ENCODE measurements around the gene SLC25A12.
A peak's percentile ranks its signal among the peaks of the same experiment; 100 is the strongest.

SLC25A12 gene, protein sequence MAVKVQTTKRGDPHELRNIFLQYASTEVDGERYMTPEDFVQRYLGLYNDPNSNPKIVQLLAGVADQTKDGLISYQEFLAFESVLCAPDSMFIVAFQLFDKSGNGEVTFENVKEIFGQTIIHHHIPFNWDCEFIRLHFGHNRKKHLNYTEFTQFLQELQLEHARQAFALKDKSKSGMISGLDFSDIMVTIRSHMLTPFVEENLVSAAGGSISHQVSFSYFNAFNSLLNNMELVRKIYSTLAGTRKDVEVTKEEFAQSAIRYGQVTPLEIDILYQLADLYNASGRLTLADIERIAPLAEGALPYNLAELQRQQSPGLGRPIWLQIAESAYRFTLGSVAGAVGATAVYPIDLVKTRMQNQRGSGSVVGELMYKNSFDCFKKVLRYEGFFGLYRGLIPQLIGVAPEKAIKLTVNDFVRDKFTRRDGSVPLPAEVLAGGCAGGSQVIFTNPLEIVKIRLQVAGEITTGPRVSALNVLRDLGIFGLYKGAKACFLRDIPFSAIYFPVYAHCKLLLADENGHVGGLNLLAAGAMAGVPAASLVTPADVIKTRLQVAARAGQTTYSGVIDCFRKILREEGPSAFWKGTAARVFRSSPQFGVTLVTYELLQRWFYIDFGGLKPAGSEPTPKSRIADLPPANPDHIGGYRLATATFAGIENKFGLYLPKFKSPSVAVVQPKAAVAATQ
- 17.5 to 23.7 (median 19.9) reads per million in 3 donors for total RNA-seq

DNA sequence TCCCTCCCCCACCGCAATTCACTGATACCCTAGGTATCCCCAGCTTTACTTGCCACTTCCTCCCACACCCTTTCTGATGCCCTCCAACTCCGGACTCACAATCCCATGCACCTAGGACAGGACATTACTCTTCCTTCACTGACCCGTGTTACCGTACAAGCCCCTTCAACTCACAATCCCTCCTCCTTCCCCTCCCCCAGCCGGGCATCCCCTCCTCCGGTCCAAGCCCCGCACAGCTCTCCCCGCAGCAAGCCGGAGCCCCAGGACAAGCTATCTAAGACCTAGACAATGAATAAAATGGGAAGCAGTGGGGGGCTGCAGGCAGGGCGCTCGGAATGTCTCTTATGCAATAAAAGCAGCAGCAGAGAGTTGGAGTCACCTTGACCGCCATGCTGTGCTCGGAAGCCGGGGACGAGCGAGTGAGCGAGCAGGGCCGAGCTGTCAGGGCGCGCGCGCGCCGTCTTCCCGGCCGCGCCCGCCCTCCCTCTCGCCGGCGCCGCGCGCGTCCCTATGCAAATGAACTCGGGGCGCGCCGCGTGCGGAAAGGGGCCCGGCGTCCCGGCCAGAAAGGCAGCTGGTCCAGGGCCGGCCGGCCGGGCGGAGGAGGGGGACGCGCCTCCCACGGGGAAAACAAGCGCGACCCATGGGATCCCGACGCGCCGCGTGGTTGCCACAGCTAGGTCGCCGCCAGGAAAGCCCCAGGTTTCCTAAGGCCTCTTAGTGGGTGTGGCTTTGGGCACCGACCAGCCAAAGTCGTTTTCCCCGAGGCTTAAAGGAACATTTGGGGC, at the start of gene SLC25A12:
SLC25A12 (minus strand) TSS at position 421 of the 788 bp plus-strand sequence; CDS start at position 391, 30 bp downstream.
- Histone ChIP-seq H3K9me3 (ENCODE audit: control insufficient read depth, low read length) (no peaks in the 10 kb centered on the region), H3K27ac (ENCODE audit: insufficient read depth, low read length, poor library complexity, severe bottlenecking) (peak within 1 kb of the TSS; percentile 73), H3K36me3 (ENCODE audit: control insufficient read depth, insufficient read depth, low read length) (no peaks in the 10 kb centered on the region), H3K27me3 (replicated peaks; ENCODE audit: control insufficient read depth, insufficient read depth, low read length, poor library complexity, severe bottlenecking) (no peaks in the 10 kb centered on the region), H3K4me1 (ENCODE audit: control insufficient read depth, insufficient read depth, low read length, poor library complexity, severe bottlenecking) (peaks cover 5% of the 10 kb centered on the region), H3K4me3 (ENCODE audit: insufficient read depth, low read depth, low read length, poor library complexity, severe bottlenecking) (peak within 1 kb of the TSS; percentile 99)
- peak; percentile 19 to 47 (median 42) for DNase-seq

GRCh38 chr2:171941316-171941699, 47.3 kb upstream of the SLC25A12 start:
- peaks cover 4% of the 10 kb centered on the region for H3K36me3 ChIP-seq (ENCODE audit: control insufficient read depth, insufficient read depth, low read length)
- no peak for DNase-seq
- H3K9me3 ChIP-seq (ENCODE audit: control insufficient read depth, low read length), result no peaks in the 10 kb centered on the region
- H3K27me3 ChIP-seq (replicated peaks; ENCODE audit: control insufficient read depth, insufficient read depth, low read length, poor library complexity, severe bottlenecking), result no peaks in the 10 kb centered on the region
- no peaks in the 10 kb centered on the region for H3K4me1 ChIP-seq (ENCODE audit: control insufficient read depth, insufficient read depth, low read length, poor library complexity, severe bottlenecking)
- no peak overlapping the region for H3K4me3 ChIP-seq (ENCODE audit: insufficient read depth, low read depth, low read length, poor library complexity, severe bottlenecking)
- H3K27ac ChIP-seq (ENCODE audit: insufficient read depth, low read length, poor library complexity, severe bottlenecking), result no peak overlapping the region

- H3K4me1 ChIP-seq (ENCODE audit: control insufficient read depth, insufficient read depth, low read length, poor library complexity, severe bottlenecking), result no peaks in the 10 kb centered on the region
- no peak overlapping the region for H3K4me3 ChIP-seq (ENCODE audit: insufficient read depth, low read depth, low read length, poor library complexity, severe bottlenecking)
- no peaks in the 10 kb centered on the region for H3K27me3 ChIP-seq (replicated peaks; ENCODE audit: control insufficient read depth, insufficient read depth, low read length, poor library complexity, severe bottlenecking)
- H3K9me3 ChIP-seq (ENCODE audit: control insufficient read depth, low read length), result no peaks in the 10 kb centered on the region
- peaks cover 4% of the 10 kb centered on the region for H3K36me3 ChIP-seq (ENCODE audit: control insufficient read depth, insufficient read depth, low read length)
- no peak overlapping the region for H3K27ac ChIP-seq (ENCODE audit: insufficient read depth, low read length, poor library complexity, severe bottlenecking)
- DNase-seq, result no peak
Measured at GRCh38 chr2:171939743-171940071, 45.7 kb upstream of the SLC25A12 start.

DNA sequence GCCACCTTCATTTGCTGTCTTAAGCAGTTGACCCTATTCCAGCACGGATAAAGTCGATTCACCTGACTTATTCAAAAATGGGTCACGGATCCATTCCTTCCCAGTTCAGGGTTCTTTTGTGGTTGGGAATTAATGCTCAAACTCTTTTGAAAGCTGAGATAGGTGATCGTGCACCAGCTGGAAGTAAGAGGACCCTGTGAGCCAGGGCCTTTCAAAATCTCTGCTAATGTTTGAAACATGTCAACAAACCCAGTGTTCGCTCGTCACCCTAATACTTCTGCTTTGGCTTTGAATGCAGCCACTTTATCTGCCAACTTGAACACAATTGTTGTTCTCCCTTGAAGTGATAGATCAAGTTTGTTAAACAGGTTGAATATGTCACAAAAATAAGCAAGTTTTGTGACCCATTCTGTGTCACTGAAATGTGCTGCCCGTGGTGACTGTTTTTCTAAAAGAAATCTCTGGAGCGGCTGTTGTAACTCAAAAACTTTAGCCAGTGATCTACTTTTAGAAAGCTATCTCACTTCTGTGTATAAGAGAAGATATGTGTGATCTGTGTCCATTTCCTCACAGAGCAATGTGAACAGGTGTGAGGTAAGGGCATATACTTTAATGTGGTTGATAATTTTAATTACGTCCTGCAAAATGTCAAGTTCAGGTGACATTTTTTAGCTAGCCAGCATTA, 45.2 kb upstream of the SLC25A12 start:
- Histone ChIP-seq H3K27me3 (replicated peaks; ENCODE audit: control insufficient read depth, insufficient read depth, low read length, poor library complexity, severe bottlenecking) (no peaks in the 10 kb centered on the region), H3K4me3 (ENCODE audit: insufficient read depth, low read depth, low read length, poor library complexity, severe bottlenecking) (no peak overlapping the region), H3K27ac (ENCODE audit: insufficient read depth, low read length, poor library complexity, severe bottlenecking) (no peak overlapping the region), H3K9me3 (ENCODE audit: control insufficient read depth, low read length) (no peaks in the 10 kb centered on the region), H3K4me1 (ENCODE audit: control insufficient read depth, insufficient read depth, low read length, poor library complexity, severe bottlenecking) (no peaks in the 10 kb centered on the region), H3K36me3 (ENCODE audit: control insufficient read depth, insufficient read depth, low read length) (peaks cover 4% of the 10 kb centered on the region)
- no peak for DNase-seq

GRCh38 chr2:171930385-171930784, 36.3 kb upstream of the SLC25A12 start:
- Histone ChIP-seq H3K27ac (ENCODE audit: insufficient read depth, low read length, poor library complexity, severe bottlenecking) (no peak overlapping the region), H3K4me1 (ENCODE audit: control insufficient read depth, insufficient read depth, low read length, poor library complexity, severe bottlenecking) (peaks cover 3% of the 10 kb centered on the region), H3K36me3 (ENCODE audit: control insufficient read depth, insufficient read depth, low read length) (peaks cover 14% of the 10 kb centered on the region), H3K9me3 (ENCODE audit: control insufficient read depth, low read length) (no peaks in the 10 kb centered on the region), H3K4me3 (ENCODE audit: insufficient read depth, low read depth, low read length, poor library complexity, severe bottlenecking) (no peak overlapping the region), H3K27me3 (replicated peaks; ENCODE audit: control insufficient read depth, insufficient read depth, low read length, poor library complexity, severe bottlenecking) (no peaks in the 10 kb centered on the region)
- DNase-seq, result no peak

DNA sequence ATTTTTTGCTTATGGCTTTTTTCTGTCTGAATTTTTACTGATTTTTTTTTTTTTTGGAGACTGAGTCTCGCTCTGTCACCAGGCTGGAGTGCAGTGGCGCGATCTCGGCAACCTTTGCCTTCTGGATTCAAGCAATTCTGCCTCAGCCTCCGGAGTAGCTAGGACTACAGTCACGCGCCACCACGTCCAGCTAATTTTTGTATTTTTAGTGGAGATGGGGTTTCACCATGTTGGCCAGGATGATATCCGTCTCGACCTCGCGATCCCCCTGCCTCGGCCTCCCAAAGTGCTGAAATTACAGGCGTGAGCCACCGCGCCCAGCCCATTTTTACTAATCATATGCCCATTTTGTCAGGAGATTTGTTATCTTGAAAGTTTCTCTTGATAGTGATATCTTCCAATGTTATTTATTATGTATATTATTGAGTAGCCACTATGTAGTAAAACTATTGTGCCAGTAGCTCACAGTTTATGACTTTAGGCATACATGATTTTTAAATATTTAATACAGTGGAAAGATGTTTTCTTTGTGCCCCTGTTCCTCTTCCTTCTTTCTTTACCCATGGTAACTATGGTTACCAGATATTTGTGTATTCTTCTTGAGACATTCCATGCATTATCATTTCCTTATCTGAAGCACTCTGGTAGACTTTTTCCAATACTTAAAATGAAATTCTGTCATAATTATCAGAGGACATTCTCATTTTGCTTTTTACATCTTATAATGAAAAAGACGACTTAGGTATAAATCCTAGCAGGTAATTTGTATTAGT, 30.3 kb upstream of the SLC25A12 start:
- no peak overlapping the region for H3K4me3 ChIP-seq (ENCODE audit: insufficient read depth, low read depth, low read length, poor library complexity, severe bottlenecking)
- no peak for DNase-seq

GRCh38 chr2:171923206-171923605, 29.2 kb upstream of the SLC25A12 start:
- H3K27ac ChIP-seq (ENCODE audit: insufficient read depth, low read length, poor library complexity, severe bottlenecking), result no peak overlapping the region
- H3K9me3 ChIP-seq (ENCODE audit: control insufficient read depth, low read length), result no peaks in the 10 kb centered on the region
- H3K27me3 ChIP-seq (replicated peaks; ENCODE audit: control insufficient read depth, insufficient read depth, low read length, poor library complexity, severe bottlenecking), result no peaks in the 10 kb centered on the region
- peak overlapping the region; percentile 95 for H3K4me3 ChIP-seq (ENCODE audit: insufficient read depth, low read depth, low read length, poor library complexity, severe bottlenecking)
- DNase-seq, result no peak
- peaks cover 10% of the 10 kb centered on the region for H3K36me3 ChIP-seq (ENCODE audit: control insufficient read depth, insufficient read depth, low read length)
- peaks cover 12% of the 10 kb centered on the region for H3K4me1 ChIP-seq (ENCODE audit: control insufficient read depth, insufficient read depth, low read length, poor library complexity, severe bottlenecking)

More for the DNA sequence above, 30.3 kb upstream of the SLC25A12 start:
- Histone ChIP-seq H3K9me3 (ENCODE audit: control insufficient read depth, low read length) (no peaks in the 10 kb centered on the region), H3K36me3 (ENCODE audit: control insufficient read depth, insufficient read depth, low read length) (peaks cover 10% of the 10 kb centered on the region), H3K27ac (ENCODE audit: insufficient read depth, low read length, poor library complexity, severe bottlenecking) (no peak overlapping the region), H3K4me1 (ENCODE audit: control insufficient read depth, insufficient read depth, low read length, poor library complexity, severe bottlenecking) (peaks cover 12% of the 10 kb centered on the region), H3K27me3 (replicated peaks; ENCODE audit: control insufficient read depth, insufficient read depth, low read length, poor library complexity, severe bottlenecking) (no peaks in the 10 kb centered on the region)

- H3K27ac ChIP-seq (ENCODE audit: insufficient read depth, low read length, poor library complexity, severe bottlenecking), result peak within 1 kb of the TSS; percentile 93
- peaks cover 12% of the 10 kb centered on the region for H3K4me1 ChIP-seq (ENCODE audit: control insufficient read depth, insufficient read depth, low read length, poor library complexity, severe bottlenecking)
- peak; percentile 94 to 95 (median 95) for DNase-seq
- peaks cover 6% of the 10 kb centered on the region for H3K36me3 ChIP-seq (ENCODE audit: control insufficient read depth, insufficient read depth, low read length)
- peak within 1 kb of the TSS; percentile 95 for H3K4me3 ChIP-seq (ENCODE audit: insufficient read depth, low read depth, low read length, poor library complexity, severe bottlenecking)
- no peaks in the 10 kb centered on the region for H3K27me3 ChIP-seq (replicated peaks; ENCODE audit: control insufficient read depth, insufficient read depth, low read length, poor library complexity, severe bottlenecking)
- H3K9me3 ChIP-seq (ENCODE audit: control insufficient read depth, low read length), result no peaks in the 10 kb centered on the region
Measured at GRCh38 chr2:171922230-171923022, 28.4 kb upstream of the SLC25A12 start, which contains the start of gene HAT1. Gene HAT1 (plus strand): TSS chr2:171922461. CDS start chr2:171922501, 40 bp downstream.
